HepG2 (cell line): ENCODE results near the gene SRSF2. TPM values are rescaled to one million over a fixed set of nuclear protein-coding genes. Genes with fewer than 3 reads are reported as not detected.

Experiments
- CEBPB ChIP-seq: IDR thresholded peaks from 2 replicates; pipeline ENCODE4 v1.6.1; 2011; ENCODE audit warnings: low read depth, low read length, improper control_type of control experiment, borderline replicate concordance
- DDIT3 ChIP-seq: sonication (generic); formaldehyde crosslinking; IDR thresholded peaks from 2 replicates; pipeline ENCODE4 v1.4.0; 2020; ENCODE audit warnings: mild to moderate bottlenecking, missing genetic modification reagents
- DRAP1 ChIP-seq: IDR thresholded peaks from 2 replicates; pipeline ENCODE4 v1.6.1; 2016; ENCODE audit warnings: missing genetic modification reagents, missing compliant biosample characterization
- NFRKB ChIP-seq: fragments of 450-650 bp; IDR thresholded peaks from 2 replicates; pipeline ENCODE4 v1.6.1; 2017
- POGK ChIP-seq: sonication (generic); formaldehyde crosslinking; conservative IDR thresholded peaks from 2 replicates; pipeline ENCODE4 v1.8.0; 2022; ENCODE audit warnings: mild to moderate bottlenecking, moderate library complexity, missing genetic modification reagents
- RBAK ChIP-seq: sonication (generic); formaldehyde crosslinking; IDR thresholded peaks from 2 replicates; pipeline ENCODE4 v1.5.1; 2020; ENCODE audit warnings: mild to moderate bottlenecking, missing genetic modification reagents
- YY1 ChIP-seq: IDR thresholded peaks from 2 replicates; pipeline ENCODE4 v1.6.1; 2011; ENCODE audit warnings: low read length, low read depth, moderate library complexity, mild to moderate bottlenecking; ENCODE audit not compliant: insufficient read depth, insufficient replicate concordance
- ZBTB4 ChIP-seq: sonication (generic); formaldehyde crosslinking; IDR thresholded peaks from 2 replicates; pipeline ENCODE4 v1.4.0; 2020; ENCODE audit warnings: missing genetic modification reagents, mild to moderate bottlenecking, borderline replicate concordance
- ZBTB7B ChIP-seq: sonication (generic); formaldehyde crosslinking; IDR thresholded peaks from 2 replicates; pipeline ENCODE4 v1.4.0; 2020; ENCODE audit warnings: missing genetic modification reagents
- ZFAT ChIP-seq: sonication (generic); formaldehyde crosslinking; conservative IDR thresholded peaks from 2 replicates; pipeline ENCODE4 v1.8.1; 2023; ENCODE audit warnings: missing genetic modification reagents, inconsistent platforms
- ZFX ChIP-seq: sonication (generic); formaldehyde crosslinking; IDR thresholded peaks from 2 replicates; pipeline ENCODE4 v1.4.0; 2020; ENCODE audit warnings: mild to moderate bottlenecking, low read depth, missing genetic modification reagents, moderate library complexity
- ZMYM3 ChIP-seq: sonication (generic); formaldehyde crosslinking; IDR thresholded peaks from 2 replicates; pipeline ENCODE4 v1.5.1; 2020; ENCODE audit warnings: mild to moderate bottlenecking, missing genetic modification reagents
- ZNF816 ChIP-seq: sonication (generic); formaldehyde crosslinking; IDR thresholded peaks from 2 replicates; pipeline ENCODE4 v1.8.0; 2022; ENCODE audit warnings: missing genetic modification reagents, mild to moderate bottlenecking, borderline replicate concordance
- polyA plus RNA-seq, 8 experiments: library from polyadenylated mRNA; depleted of rRNA in 3 of 8; stranded (reverse) in 7 of 8; unstranded in 1 of 8; fragments of >200 nt; fragmentation: Illumina TruSeq in 4 of 8; extraction: Trizol in 4 of 8; gene quantifications; 2 replicates each; pipeline versions ENCODE4 v1.2.1 to v1.2.3, GENCODE V29; 2011 to 2016; ENCODE audit warnings: low read depth in 4 of 8, missing spikeins in 1 of 8, mixed read lengths in 1 of 8; ENCODE audit not compliant: insufficient read depth in 1 of 8
- total RNA-seq, 5 experiments: library from RNA; depleted of rRNA; stranded (reverse); fragments of >200 nt; fragmentation: Illumina TruSeq; extraction: Trizol; gene quantifications; 2 replicates each; pipeline ENCODE4 v1.2.3, GENCODE V29; 2016; ENCODE audit warnings: low read depth in 1 of 5
- TF ChIP-seq, protein P1 (sequence below): sonication (generic); formaldehyde crosslinking; IDR thresholded peaks from 2 replicates; pipeline ENCODE4 v1.4.0; 2020; ENCODE audit warnings: mild to moderate bottlenecking, missing genetic modification reagents

SRSF2 gene
- total and polyA plus RNA-seq, 2 of the 13 experiments (the other 11 are each of a cell fraction or from before 2014, with no cell fraction given), result 306 to 319 TPM

DNA sequence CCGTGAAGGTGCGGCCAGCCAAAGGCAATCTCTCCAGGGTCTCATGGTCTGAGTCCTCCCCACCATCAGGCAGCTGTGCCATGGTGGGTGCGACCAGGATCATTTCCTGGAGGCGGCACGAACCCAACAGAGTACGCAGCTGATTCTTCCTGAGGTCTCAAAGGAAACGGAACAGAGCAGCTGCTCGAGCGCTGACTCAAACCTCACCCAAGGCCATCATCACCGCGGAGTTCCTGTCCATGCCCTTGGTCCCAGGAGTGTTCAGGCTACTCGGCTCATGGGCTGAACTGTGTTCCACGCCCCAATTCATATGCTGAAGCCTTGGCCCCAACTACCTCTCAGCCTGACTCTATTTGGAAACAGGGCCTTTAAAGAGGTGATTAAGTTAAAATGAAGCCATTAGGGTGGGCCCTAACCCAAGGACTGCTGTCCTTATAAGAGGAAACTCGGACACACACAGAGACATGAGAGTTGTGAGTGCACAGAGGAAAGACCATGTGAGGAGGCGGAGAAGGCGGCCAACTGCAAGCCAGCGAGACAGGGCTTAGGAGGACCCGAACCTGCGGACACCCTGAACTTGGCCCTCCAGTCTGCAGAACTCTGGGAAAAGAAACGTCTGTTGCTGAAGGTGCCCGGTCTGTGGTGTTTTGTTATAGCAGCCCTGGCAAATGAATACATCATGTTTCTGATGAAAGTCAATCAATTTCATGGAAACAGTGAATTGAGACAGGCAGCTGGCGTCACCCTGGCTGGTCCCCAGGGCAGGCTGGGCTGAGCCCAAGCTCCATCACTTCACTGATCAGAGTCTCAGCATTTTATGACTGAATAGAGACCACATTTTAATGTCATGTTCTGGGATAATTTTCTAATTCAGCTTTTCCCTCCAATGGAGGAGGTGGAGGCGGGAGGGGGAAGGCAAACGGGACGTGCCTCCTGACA, 40.1 kb downstream of the SRSF2 start (continued):
- TF ChIP-seq DDIT3, result no peak
- no peak for TF ChIP-seq RBAK
- TF ChIP-seq NFRKB, result no peak
- TF ChIP-seq DRAP1 (CRISPR knock-in tag), result peak; percentile 44; the same call in 1 of the 2 replicates
- peak; percentile 33; the same call in 1 of the 2 replicates for TF ChIP-seq ZBTB7B
- no peak for TF ChIP-seq YY1
- TF ChIP-seq ZBTB4 (CRISPR knock-in tag), result peak; percentile 68; the same call in 1 of the 2 replicates
- no peak for TF ChIP-seq ZFAT
- peak; percentile 76 for TF ChIP-seq ZFX (CRISPR knock-in tag)
- peak; percentile 55; the same call in 1 of the 2 replicates for TF ChIP-seq ZMYM3
- no peak for TF ChIP-seq CEBPB
- 0 out of 2 replicates have a peak, but pooled peaks have one; percentile 41 for TF ChIP-seq ZNF816
- TF ChIP-seq, protein P1, sequence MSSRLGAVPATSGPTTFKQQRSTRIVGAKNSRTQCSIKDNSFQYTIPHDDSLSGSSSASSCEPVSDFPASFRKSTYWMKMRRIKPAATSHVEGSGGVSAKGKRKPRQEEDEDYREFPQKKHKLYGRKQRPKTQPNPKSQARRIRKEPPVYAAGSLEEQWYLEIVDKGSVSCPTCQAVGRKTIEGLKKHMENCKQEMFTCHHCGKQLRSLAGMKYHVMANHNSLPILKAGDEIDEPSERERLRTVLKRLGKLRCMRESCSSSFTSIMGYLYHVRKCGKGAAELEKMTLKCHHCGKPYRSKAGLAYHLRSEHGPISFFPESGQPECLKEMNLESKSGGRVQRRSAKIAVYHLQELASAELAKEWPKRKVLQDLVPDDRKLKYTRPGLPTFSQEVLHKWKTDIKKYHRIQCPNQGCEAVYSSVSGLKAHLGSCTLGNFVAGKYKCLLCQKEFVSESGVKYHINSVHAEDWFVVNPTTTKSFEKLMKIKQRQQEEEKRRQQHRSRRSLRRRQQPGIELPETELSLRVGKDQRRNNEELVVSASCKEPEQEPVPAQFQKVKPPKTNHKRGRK (CRISPR knock-in tag), result no peak
- no peak for TF ChIP-seq POGK
